HFFc6 (cell line): Measurements from ENCODE around the gene RAD51B. TPM values are rescaled to one million over a fixed set of nuclear protein-coding genes. Genes with fewer than 3 reads are reported as not detected.

Experiments
- DNase-seq: peaks from one replicate; pipeline ENCODE4 v3.0.0-alpha.2; 2018
- H3K27ac Mint-ChIP-seq: 2 replicates; pipeline ENCODE4 v1.8.0; 2020; ENCODE audit warnings: mild to moderate bottlenecking, mixed read lengths
- H3K27me3 Mint-ChIP-seq: 2 replicates; pipeline ENCODE4 v1.8.0; 2021; ENCODE audit warnings: mild to moderate bottlenecking, moderate library complexity, mixed read lengths; ENCODE audit not compliant: insufficient read depth
- H3K36me3 Mint-ChIP-seq: 2 replicates; pipeline ENCODE4 v1.8.0; 2021; ENCODE audit warnings: low read depth, mixed read lengths
- H3K4me1 Mint-ChIP-seq: 2 replicates; pipeline ENCODE4 v1.8.0; 2020; ENCODE audit warnings: low read depth, mixed read lengths
- H3K4me3 Mint-ChIP-seq: 2 replicates; pipeline ENCODE4 v1.8.0; 2020; ENCODE audit warnings: mild to moderate bottlenecking, moderate library complexity, mixed read lengths
- H3K9me3 Mint-ChIP-seq: 2 replicates; pipeline ENCODE4 v1.8.0; 2020; ENCODE audit warnings: mild to moderate bottlenecking, mixed read lengths
- total RNA-seq, 6 experiments: library from RNA; stranded (reverse); fragmentation: NEBNext Ultra II Directional; extraction: Animal tissue kit (Norgen Biotek cat#: 25700); gene quantifications; 2 replicates in 1 of 6; 3 replicates in 5 of 6; pipeline ENCODE4 v1.2.3, GENCODE V29; 2021
- TF ChIP-seq, protein P1 (sequence below): fragments of 200-600 bp; sonication (generic); IDR thresholded peaks from 2 replicates; pipeline ENCODE4 v1.5.0; 2021; ENCODE audit warnings: antibody characterized with exemption, mild to moderate bottlenecking

The RAD51B gene
- total RNA-seq, 6 experiments from 2014 or later, result 7.1 to 12.4 (median 9.6) TPM

DNA sequence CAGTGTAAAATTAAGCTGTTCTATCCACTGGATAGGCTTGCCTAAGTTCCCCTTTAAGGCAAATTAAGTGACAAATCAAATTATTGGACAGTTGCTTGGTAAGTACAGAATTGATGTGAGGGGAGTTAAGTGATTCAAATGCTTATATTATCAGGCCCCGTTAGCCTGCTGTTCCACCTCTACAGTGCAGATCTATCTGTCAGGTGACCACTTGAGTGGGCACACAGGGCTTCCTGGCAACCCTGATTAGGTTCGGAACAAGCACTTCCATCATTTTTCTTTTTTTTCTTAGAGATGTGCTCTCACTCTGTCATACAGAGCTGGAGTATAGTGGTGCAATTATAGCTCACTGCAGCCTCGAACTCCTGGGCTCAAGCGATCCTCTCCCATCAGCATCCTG, 453.8 kb downstream of the RAD51B start:
- DNase-seq, result no peak
- no peaks in the 10 kb centered on the region for H3K36me3 Mint-ChIP-seq
- peaks cover 18% of the 10 kb centered on the region for H3K4me1 Mint-ChIP-seq
- H3K27me3 Mint-ChIP-seq, result no peaks in the 10 kb centered on the region
- H3K4me3 Mint-ChIP-seq, result no peak overlapping the region
- no peaks in the 10 kb centered on the region for H3K9me3 Mint-ChIP-seq
- TF ChIP-seq, protein P1, sequence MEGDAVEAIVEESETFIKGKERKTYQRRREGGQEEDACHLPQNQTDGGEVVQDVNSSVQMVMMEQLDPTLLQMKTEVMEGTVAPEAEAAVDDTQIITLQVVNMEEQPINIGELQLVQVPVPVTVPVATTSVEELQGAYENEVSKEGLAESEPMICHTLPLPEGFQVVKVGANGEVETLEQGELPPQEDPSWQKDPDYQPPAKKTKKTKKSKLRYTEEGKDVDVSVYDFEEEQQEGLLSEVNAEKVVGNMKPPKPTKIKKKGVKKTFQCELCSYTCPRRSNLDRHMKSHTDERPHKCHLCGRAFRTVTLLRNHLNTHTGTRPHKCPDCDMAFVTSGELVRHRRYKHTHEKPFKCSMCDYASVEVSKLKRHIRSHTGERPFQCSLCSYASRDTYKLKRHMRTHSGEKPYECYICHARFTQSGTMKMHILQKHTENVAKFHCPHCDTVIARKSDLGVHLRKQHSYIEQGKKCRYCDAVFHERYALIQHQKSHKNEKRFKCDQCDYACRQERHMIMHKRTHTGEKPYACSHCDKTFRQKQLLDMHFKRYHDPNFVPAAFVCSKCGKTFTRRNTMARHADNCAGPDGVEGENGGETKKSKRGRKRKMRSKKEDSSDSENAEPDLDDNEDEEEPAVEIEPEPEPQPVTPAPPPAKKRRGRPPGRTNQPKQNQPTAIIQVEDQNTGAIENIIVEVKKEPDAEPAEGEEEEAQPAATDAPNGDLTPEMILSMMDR, result no peak
- H3K27ac Mint-ChIP-seq, result no peak overlapping the region

DNA sequence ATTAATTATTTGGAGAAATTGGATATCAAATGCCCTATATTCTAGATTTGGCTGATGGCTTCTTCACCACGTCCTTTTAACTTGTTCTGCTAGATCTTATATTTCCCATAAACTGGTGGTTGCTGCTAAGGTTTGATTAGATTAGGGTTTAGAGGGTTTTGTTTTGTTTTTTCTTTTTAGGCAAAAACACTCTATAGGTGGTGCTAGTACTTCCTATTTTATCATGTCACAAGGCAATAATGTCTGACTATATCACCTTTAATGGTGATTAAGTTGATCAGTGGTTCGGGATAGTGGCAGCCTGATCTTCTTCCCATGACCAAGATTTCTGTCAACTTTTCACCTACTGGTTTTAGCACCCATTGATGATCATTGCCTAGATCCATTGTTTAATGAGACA, 455.1 kb downstream of the RAD51B start:
- H3K27ac Mint-ChIP-seq, result no peak overlapping the region

DNA sequence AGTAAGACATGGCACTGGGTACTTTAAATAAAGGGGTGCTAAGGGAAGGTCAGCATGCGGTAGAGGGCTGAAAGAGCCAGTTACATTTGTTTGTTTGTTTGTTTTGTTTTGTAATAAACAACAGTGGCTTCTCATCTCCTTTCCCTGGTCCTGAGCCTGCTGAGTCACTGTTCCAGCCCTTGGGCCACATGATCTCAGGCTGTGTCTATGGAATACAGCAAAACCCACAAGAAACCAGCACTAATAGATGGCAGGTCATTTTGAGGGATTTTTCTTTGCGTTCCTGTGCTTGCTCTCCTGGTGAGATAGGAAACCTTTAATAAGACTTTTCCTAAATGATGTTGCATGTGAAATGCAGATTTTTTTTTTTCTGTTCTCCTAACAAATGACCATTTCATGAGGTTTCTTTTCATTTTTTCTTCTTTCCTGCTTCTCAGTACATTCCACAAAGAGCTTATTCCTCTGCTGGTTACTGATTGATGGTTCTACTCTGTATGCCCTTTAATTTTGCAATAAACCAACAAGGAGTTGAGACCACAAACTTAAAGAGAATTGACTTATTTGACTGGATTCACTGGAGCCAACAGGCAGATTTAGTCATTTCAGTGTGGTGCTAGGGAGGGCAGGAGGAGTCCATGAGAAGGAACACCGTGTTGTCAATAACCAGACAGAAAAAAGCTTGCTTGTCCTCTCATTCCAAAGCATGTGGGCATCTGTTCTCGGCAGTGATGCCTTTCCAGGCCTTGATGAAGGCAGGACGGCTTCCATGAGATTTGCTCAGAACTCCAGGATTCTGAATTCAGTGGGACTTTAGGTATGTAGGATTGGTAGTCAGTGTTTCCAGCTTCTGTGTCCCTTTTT, 459.2 kb downstream of the RAD51B start:
- no peaks in the 10 kb centered on the region for H3K9me3 Mint-ChIP-seq
- no peaks in the 10 kb centered on the region for H3K36me3 Mint-ChIP-seq
- peak; percentile 62 for DNase-seq
- peaks cover 13% of the 10 kb centered on the region for H3K4me1 Mint-ChIP-seq
- no peak overlapping the region for H3K4me3 Mint-ChIP-seq
- peak overlapping the region; percentile 41 for H3K27ac Mint-ChIP-seq
- TF ChIP-seq, protein P1, result no peak
- no peaks in the 10 kb centered on the region; the same call in 1 of the 2 replicates for H3K27me3 Mint-ChIP-seq

More for the DNA sequence above, 455.1 kb downstream of the RAD51B start:
- H3K4me3 Mint-ChIP-seq, result no peak overlapping the region
- no peaks in the 10 kb centered on the region for H3K36me3 Mint-ChIP-seq
- H3K27me3 Mint-ChIP-seq, result no peaks in the 10 kb centered on the region
- DNase-seq, result no peak
- H3K9me3 Mint-ChIP-seq, result no peaks in the 10 kb centered on the region
- peaks cover 15% of the 10 kb centered on the region for H3K4me1 Mint-ChIP-seq
- TF ChIP-seq, protein P1, result no peak

DNA sequence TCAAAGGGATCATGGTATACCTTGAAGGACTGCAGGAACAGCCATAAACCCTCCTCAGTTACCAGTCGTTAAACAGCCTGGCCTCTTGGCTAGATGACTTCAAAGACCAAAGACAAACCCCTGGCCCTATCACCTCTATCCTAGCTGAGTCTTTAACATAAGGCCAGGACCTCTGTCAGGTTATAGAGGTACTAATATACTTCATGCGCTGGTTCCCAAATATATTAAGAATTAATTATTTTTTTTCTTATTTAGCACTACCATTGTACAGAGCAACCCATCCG, 459.8 kb downstream of the RAD51B start:
- Mint-ChIP-seq H3K4me1 (peaks cover 13% of the 10 kb centered on the region), H3K9me3 (no peaks in the 10 kb centered on the region), H3K4me3 (no peak overlapping the region), H3K36me3 (no peaks in the 10 kb centered on the region), H3K27ac (0 out of 2 replicates have a peak overlapping the region, but pooled peaks have one; percentile 41), H3K27me3 (no peaks in the 10 kb centered on the region; the same call in 1 of the 2 replicates)
- TF ChIP-seq, protein P1, result no peak
- DNase-seq, result no peak

DNA sequence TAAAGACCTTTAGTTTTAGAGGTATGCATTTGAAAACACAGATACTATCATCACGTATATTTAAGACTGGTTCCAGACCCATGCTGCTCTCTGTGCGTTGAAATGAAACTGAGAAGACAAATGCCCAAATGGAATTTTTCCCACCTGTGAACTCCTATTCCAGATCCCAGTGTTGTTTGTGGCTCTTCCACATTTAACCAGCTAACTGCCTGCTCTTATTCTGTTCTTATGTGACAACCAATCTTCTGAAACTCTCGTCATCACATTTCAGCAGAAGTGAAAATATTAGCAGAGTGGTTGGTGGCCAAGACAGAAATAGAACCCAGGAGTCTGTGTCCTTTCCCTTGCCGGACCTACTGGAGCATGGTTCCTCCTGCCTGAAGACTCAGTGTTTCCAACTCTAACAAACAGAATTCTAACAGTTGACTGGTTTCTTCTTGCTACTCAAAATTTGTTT, 460.2 kb downstream of the RAD51B start:
- Mint-ChIP-seq H3K4me1 (peaks cover 13% of the 10 kb centered on the region), H3K27me3 (no peaks in the 10 kb centered on the region; the same call in 1 of the 2 replicates), H3K27ac (no peak overlapping the region), H3K4me3 (no peak overlapping the region), H3K36me3 (no peaks in the 10 kb centered on the region), H3K9me3 (no peaks in the 10 kb centered on the region)
- TF ChIP-seq, protein P1, result no peak
- no peak for DNase-seq
